Neuron (in vitro differentiated cells): Measurements from ENCODE around the gene NR5A2.

Source experiments
- H2AFZ ChIP-seq: one replicate; pipeline ENCODE4 v1.6.1; 2013; ENCODE audit warnings: low read depth, mild to moderate bottlenecking, inconsistent platforms, low read length, moderate library complexity
- H3K27me3 ChIP-seq: one replicate; pipeline ENCODE4 v1.6.1; 2013; ENCODE audit warnings: low read length; ENCODE audit not compliant: insufficient read depth
- H3K36me3 ChIP-seq: one replicate; pipeline ENCODE4 v1.6.1; 2013; ENCODE audit warnings: low read length; ENCODE audit not compliant: insufficient read depth
- H3K4me1 ChIP-seq: one replicate; pipeline ENCODE4 v1.6.1; 2013; ENCODE audit warnings: low read length; ENCODE audit not compliant: insufficient read depth
- H3K4me3 ChIP-seq: 2 replicates; pipeline ENCODE4 v1.5.1; 2013; ENCODE audit warnings: mild to moderate bottlenecking, low read length, moderate library complexity
- H3K9me3 ChIP-seq: one replicate; pipeline ENCODE4 v1.6.1; 2013; ENCODE audit warnings: low read length

Gene NR5A2

GRCh38 chr1:200027264-200027823 lies at the start of gene NR5A2:
Gene NR5A2, plus strand, starts transcription at chr1:200027710. Its CDS starts 138 bp downstream, at chr1:200027848.
- Histone ChIP-seq H3K4me1 (peaks cover 12% of the 10 kb centered on the region), H3K9me3 (no peaks in the 10 kb centered on the region), H2AFZ (no peak within 1 kb of the TSS), H3K4me3 (peak within 1 kb of the TSS; percentile 48), H3K36me3 (no peaks in the 10 kb centered on the region), H3K27me3 (peaks cover 52% of the 10 kb centered on the region)

GRCh38 chr1:199978408-199978940 lies 49.0 kb upstream of the NR5A2 start:
- Histone ChIP-seq H3K9me3 (no peaks in the 10 kb centered on the region), H2AFZ (no peak overlapping the region), H3K27me3 (no peaks in the 10 kb centered on the region), H3K4me1 (no peaks in the 10 kb centered on the region), H3K4me3 (no peak overlapping the region), H3K36me3 (no peaks in the 10 kb centered on the region)

DNA sequence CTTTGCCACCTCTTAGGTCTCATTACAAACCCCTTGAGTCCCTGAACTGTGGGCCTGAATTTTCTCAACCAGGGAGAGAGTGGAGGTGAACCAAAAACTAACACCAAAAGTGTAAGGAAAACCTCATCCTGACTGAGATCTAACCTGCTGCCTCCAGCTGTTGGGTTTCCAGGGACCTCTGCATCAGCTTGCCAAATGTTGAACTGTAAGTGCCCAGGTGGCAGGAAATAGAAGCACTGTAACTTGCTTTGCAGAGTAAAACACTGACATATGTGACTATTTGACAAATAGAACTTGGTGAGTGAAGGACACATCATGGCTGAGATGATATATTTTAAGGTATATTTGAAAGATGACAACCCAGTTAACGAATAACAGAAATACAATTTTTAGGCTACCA lies 48.4 kb upstream of the NR5A2 start:
- H3K4me1 ChIP-seq: no peaks in the 10 kb centered on the region
- no peaks in the 10 kb centered on the region for H3K9me3 ChIP-seq
- no peaks in the 10 kb centered on the region for H3K36me3 ChIP-seq
- H2AFZ ChIP-seq: no peak overlapping the region
- H3K4me3 ChIP-seq: no peak overlapping the region
- no peaks in the 10 kb centered on the region for H3K27me3 ChIP-seq

DNA sequence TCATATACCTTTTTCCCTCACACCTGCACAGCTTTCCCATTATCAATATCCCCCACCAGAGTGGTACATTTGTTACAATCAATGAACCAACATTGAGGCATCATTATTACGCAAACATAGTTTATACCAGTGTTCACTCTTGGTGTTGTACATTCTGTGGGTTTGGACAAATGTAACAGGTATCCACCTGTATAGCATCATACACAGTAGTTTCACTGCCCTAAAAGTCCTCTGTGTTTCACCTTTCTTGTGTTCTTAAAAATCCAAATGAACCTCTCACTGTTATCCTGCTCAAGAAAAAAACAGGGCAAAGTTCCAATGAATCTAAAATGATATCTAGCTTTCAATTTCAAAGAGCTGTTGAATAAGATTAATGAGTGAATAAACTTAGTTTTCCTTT lies 45.9 kb upstream of the NR5A2 start:
- H3K4me1 ChIP-seq: no peaks in the 10 kb centered on the region

DNA sequence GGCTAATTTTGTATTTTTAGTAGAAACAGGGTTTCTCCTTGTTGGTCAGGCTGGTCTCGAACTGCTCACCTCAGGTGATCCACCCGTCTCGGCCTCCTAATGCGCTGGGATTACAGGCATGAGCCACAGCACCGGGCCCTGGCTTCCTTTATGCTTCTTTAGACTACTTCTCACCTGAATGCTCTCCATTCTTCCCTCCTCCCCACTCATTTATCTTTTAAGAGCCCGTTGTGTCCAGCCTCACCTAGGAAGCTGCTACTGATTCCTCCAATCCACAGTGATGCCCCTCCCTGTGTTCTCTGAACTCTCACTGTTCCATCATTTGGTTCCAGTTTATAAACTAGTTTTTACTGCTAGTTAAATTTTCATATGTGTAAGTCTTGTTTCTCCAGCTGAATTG lies 44.9 kb upstream of the NR5A2 start:
- Histone ChIP-seq H3K4me3 (no peak overlapping the region), H2AFZ (no peak overlapping the region), H3K36me3 (no peaks in the 10 kb centered on the region), H3K9me3 (no peaks in the 10 kb centered on the region), H3K27me3 (no peaks in the 10 kb centered on the region), H3K4me1 (no peaks in the 10 kb centered on the region)

More for the DNA sequence above, 45.9 kb upstream of the NR5A2 start:
- Histone ChIP-seq H3K27me3 (no peaks in the 10 kb centered on the region), H2AFZ (no peak overlapping the region), H3K9me3 (no peaks in the 10 kb centered on the region), H3K4me3 (no peak overlapping the region), H3K36me3 (no peaks in the 10 kb centered on the region)

- H3K4me3 ChIP-seq: no peak overlapping the region
- H3K4me1 ChIP-seq: no peaks in the 10 kb centered on the region
- H3K9me3 ChIP-seq: no peaks in the 10 kb centered on the region
- H3K27me3 ChIP-seq: no peaks in the 10 kb centered on the region
- H3K36me3 ChIP-seq: no peaks in the 10 kb centered on the region
- H2AFZ ChIP-seq: no peak overlapping the region
These were observed 44.0 kb upstream of the NR5A2 start for GRCh38 chr1:199983531-199983930.

DNA sequence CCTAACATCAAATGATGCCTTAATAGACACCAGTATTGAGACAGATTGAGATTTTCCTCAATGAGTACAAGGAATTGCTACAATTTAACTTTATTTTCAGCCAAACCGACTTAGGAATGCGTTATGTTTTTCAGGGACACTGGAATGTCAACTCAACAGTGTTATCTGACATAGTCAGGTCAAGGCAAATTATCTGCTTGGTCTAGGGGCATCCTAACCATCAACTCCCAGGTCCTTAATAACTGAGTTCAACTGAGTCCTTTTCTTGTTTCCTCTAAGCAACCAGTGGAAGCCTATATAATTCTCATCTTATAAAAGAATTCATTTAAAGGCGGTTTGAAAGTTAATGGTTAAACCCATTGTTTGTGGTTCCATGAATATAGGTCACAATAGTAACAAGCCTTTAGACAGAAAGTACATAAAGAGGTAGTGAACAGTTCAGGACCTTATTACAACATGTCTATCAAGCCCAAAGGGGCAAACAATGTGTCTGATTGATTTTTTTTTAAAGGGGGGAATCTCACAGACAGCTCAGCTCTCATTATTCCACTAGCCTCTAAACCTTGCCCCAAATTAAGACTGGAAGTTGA lies 32.3 kb upstream of the NR5A2 start:
- Histone ChIP-seq H2AFZ (no peak overlapping the region), H3K9me3 (no peaks in the 10 kb centered on the region), H3K4me3 (no peak overlapping the region), H3K36me3 (no peaks in the 10 kb centered on the region), H3K4me1 (peaks cover 7% of the 10 kb centered on the region), H3K27me3 (peaks cover 2% of the 10 kb centered on the region)

- H3K4me3 ChIP-seq: no peak overlapping the region
- H3K9me3 ChIP-seq: no peaks in the 10 kb centered on the region
- no peaks in the 10 kb centered on the region for H3K4me1 ChIP-seq
These were observed 22.3 kb upstream of the NR5A2 start for GRCh38 chr1:200005165-200005564.

GRCh38 chr1:200006711-200007110 lies 20.8 kb upstream of the NR5A2 start:
- no peaks in the 10 kb centered on the region for H3K36me3 ChIP-seq
- no peaks in the 10 kb centered on the region for H3K27me3 ChIP-seq
- H3K4me3 ChIP-seq: no peak overlapping the region
- H3K9me3 ChIP-seq: no peaks in the 10 kb centered on the region
- H3K4me1 ChIP-seq: no peaks in the 10 kb centered on the region
- no peak overlapping the region for H2AFZ ChIP-seq

More at GRCh38 chr1:200005165-200005564, 22.3 kb upstream of the NR5A2 start:
- Histone ChIP-seq H2AFZ (no peak overlapping the region), H3K27me3 (no peaks in the 10 kb centered on the region), H3K36me3 (no peaks in the 10 kb centered on the region)

DNA sequence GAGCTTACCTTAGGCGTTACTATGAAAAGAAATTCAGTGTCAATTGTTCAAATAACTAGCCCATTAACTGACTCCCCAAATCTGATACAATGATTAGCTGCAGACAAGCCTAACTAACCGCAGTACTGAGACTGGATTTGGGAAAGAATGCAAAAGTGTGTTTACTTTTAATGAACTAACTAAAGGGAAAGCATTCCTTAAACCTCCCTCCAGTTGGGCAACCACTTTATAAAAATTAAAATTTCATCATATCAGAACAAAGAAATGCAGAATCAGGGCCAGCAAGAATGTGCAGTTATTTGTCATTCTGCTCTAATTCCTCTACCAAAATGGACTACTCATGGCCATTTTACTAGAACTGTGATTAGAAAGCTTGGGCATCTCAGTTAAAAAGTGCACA lies 11.7 kb upstream of the NR5A2 start:
- Histone ChIP-seq H3K27me3 (no peaks in the 10 kb centered on the region), H3K4me3 (no peak overlapping the region), H3K9me3 (no peaks in the 10 kb centered on the region), H3K4me1 (no peaks in the 10 kb centered on the region), H2AFZ (no peak overlapping the region), H3K36me3 (no peaks in the 10 kb centered on the region)

DNA sequence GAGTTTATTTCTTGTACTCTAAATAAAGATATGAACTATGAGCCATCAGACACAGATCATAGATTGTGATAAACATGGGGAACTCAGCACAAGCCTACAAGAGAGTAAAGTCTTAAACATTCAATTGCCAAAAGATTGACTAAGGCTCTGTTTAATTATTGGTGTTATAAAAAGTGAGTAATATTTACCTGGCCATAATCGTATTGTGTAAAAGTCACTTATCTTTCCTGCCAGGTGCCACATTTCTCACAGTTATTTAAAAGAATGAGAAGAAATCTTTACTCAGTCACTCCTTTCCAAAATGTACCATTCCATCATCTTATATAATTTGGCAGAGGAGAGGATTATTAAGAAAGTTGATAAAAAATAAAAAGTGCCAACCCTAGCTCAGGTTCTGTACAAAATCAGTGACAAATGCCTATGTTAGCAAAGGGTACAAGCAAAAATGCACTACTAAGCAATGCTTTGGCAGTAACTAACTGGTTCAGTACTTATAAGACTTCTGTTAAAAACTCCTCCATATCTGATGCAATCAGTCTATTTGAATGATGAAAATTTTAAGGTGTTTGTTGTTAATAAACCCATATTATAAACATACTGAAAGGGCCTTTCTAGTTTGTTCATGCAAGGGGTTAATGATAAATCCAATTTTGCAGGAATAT lies 5.8 kb upstream of the NR5A2 start:
- no peaks in the 10 kb centered on the region for H3K9me3 ChIP-seq
- no peak overlapping the region for H2AFZ ChIP-seq
- H3K4me3 ChIP-seq: no peak overlapping the region
- peaks cover 6% of the 10 kb centered on the region for H3K27me3 ChIP-seq
- no peaks in the 10 kb centered on the region for H3K36me3 ChIP-seq
- no peaks in the 10 kb centered on the region for H3K4me1 ChIP-seq

DNA sequence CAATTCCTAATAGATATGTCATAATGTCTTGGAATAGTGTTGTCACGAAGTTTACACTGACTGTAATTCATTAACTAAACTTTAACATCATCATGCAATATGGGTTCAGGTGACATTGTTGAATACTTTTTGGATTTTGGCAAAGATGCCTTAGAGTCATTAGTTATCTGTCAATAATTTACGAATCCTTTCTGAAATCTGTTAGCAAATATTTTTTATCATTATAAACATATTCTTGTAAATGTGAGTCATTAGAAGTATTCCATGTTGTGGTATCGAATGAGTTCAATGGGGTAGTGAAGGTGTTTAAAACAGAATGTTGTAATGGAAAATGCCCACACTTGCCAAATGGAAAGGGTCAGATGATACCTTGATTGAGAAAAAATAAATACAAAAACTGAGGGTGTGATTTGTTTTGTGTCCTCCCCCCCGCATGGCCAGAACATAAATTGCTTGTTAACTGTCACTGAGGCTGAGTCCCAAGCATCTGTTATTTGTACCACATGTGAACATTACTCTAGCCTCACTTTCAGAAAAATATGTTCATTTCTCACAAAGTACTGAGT lies 5.2 kb upstream of the NR5A2 start:
- H2AFZ ChIP-seq: no peak overlapping the region
- no peaks in the 10 kb centered on the region for H3K4me1 ChIP-seq
- H3K4me3 ChIP-seq: no peak overlapping the region
- no peaks in the 10 kb centered on the region for H3K36me3 ChIP-seq
- H3K9me3 ChIP-seq: no peaks in the 10 kb centered on the region
- H3K27me3 ChIP-seq: peaks cover 12% of the 10 kb centered on the region

GRCh38 chr1:200028586-200029034 lies 1.1 kb downstream of the NR5A2 start:
- H3K27me3 ChIP-seq: peaks cover 64% of the 10 kb centered on the region

More at GRCh38 chr1:200028586-200029034, 1.1 kb downstream of the NR5A2 start:
- Histone ChIP-seq H3K4me3 (peak overlapping the region; percentile 48), H3K4me1 (peaks cover 12% of the 10 kb centered on the region), H3K9me3 (peaks cover 3% of the 10 kb centered on the region), H3K36me3 (no peaks in the 10 kb centered on the region), H2AFZ (peak overlapping the region; percentile 70)
